HUDEP-2 (cell line): ENCODE results near the gene TUBB1.
A peak's percentile ranks its signal among the peaks of the same experiment; 100 is the strongest.
"Not testable (repeated sequence)": the region's sequence is repeated elsewhere in the genome, so short reads cannot be mapped to it uniquely, and the experiment has no call there.

ENCODE experiments used
- DNase-seq, 76 experiments: peaks; one replicate each; lab custom pipeline; 2025; ENCODE audit not compliant: unreplicated experiment in 76 of 76; lab: John Stamatoyannopoulos, UW

TUBB1 gene

GRCh38 chr20:59019217-59019616 lies at the start of gene TUBB1:
TUBB1 (plus strand) TSS chr20:59019429; CDS start chr20:59019523, 94 bp downstream.
- DNase-seq, result peak in 32 of 76 experiments; percentile 5 to 67 (median 28)

- no peak for DNase-seq
These were observed 49.8 kb upstream of the TUBB1 start for GRCh38 chr20:58969439-58969838.

GRCh38 chr20:58970146-58970545 lies 49.1 kb upstream of the TUBB1 start:
- no peak for DNase-seq

GRCh38 chr20:58971429-58971828 lies 47.8 kb upstream of the TUBB1 start:
- DNase-seq, result no peak

GRCh38 chr20:58973179-58973578 lies 46.0 kb upstream of the TUBB1 start:
- DNase-seq, result no peak

- no peak for DNase-seq
These were observed 45.4 kb upstream of the TUBB1 start for GRCh38 chr20:58973866-58974265.

- no peak for DNase-seq
These were observed 43.9 kb upstream of the TUBB1 start for GRCh38 chr20:58975353-58975752.

GRCh38 chr20:58976061-58976730 lies 43.0 kb upstream of the TUBB1 start:
- no peak for DNase-seq

- no peak for DNase-seq
These were observed 40.7 kb upstream of the TUBB1 start for GRCh38 chr20:58978351-58979190.

GRCh38 chr20:58980711-58981627 lies 38.3 kb upstream of the TUBB1 start, which contains the start of gene NELFCD:
NELFCD (plus strand) TSS chr20:58981256; CDS start chr20:58981310, 54 bp downstream.
- peak in 72 of 76 experiments; percentile 29 to 90 (median 76) for DNase-seq

GRCh38 chr20:58981628-58982364 lies 37.4 kb upstream of the TUBB1 start:
- DNase-seq, result peak in 17 of 76 experiments; percentile 6 to 32 (median 15)

- DNase-seq, result peak in 57 of 76 experiments; percentile 9 to 77 (median 44)
These were observed 36.7 kb upstream of the TUBB1 start for GRCh38 chr20:58982406-58983114.

GRCh38 chr20:58983115-58983468 lies 36.1 kb upstream of the TUBB1 start:
- not testable (repeated sequence) for DNase-seq

GRCh38 chr20:58984691-58985090 lies 34.5 kb upstream of the TUBB1 start:
- no peak for DNase-seq

GRCh38 chr20:58985656-58986055 lies 33.6 kb upstream of the TUBB1 start:
- DNase-seq, result no peak

GRCh38 chr20:58986286-58986967 lies 32.8 kb upstream of the TUBB1 start:
- DNase-seq, result no peak

GRCh38 chr20:58986968-58987517 lies 32.2 kb upstream of the TUBB1 start:
- DNase-seq, result no peak

GRCh38 chr20:58987790-58988564 lies 31.3 kb upstream of the TUBB1 start:
- DNase-seq, result no peak
